GM23338 (cell line): Measurements from ENCODE around the gene TMEM132D. TPM values are rescaled to one million over a fixed set of nuclear protein-coding genes. Genes with fewer than 3 reads are reported as not detected.

Experiments
- ATAC-seq: fragments of 200-7000 bp; cut with Tn5 transposase; 3 replicates; pipeline ENCODE4 v1.9.1; 2020
- DNase-seq: peaks from one replicate; pipeline ENCODE4 v3.0.0-alpha.2; 2015; ENCODE audit warnings: low spot score
- H2AFZ ChIP-seq: fragments of 200-600 bp; sonication (generic); 2 replicates; pipeline ENCODE4 v1.8.0; 2016; ENCODE audit warnings: antibody characterized with exemption, mild to moderate bottlenecking, moderate library complexity
- H3F3A ChIP-seq: fragments of 200-600 bp; sonication (generic); replicated peaks from 2 replicates; pipeline ENCODE4 v1.8.0; 2017; ENCODE audit warnings: antibody characterized with exemption, mixed run types, low read depth
- H3K27ac ChIP-seq: fragments of 200-600 bp; sonication (generic); 2 replicates; pipeline ENCODE4 v1.6.1; 2016; ENCODE audit warnings: low read depth
- H3K27me3 ChIP-seq: fragments of 200-600 bp; sonication (generic); 2 replicates; pipeline ENCODE4 v1.8.0; 2016; ENCODE audit warnings: mild to moderate bottlenecking, mixed run types, moderate library complexity; ENCODE audit not compliant: insufficient read depth
- H3K36me3 ChIP-seq: fragments of 200-600 bp; sonication (generic); 2 replicates; pipeline ENCODE4 v1.8.0; 2016; ENCODE audit warnings: mild to moderate bottlenecking; ENCODE audit not compliant: insufficient read depth
- H3K4me1 ChIP-seq: fragments of 200-600 bp; sonication (generic); 2 replicates; pipeline ENCODE4 v1.8.0; 2016; ENCODE audit warnings: mild to moderate bottlenecking, moderate library complexity; ENCODE audit not compliant: insufficient read depth
- H3K4me2 ChIP-seq: fragments of 200-600 bp; sonication (generic); 2 replicates; pipeline ENCODE4 v1.7.1; 2017; ENCODE audit warnings: mixed run types
- H3K4me3 ChIP-seq: fragments of 200-600 bp; sonication (generic); 2 replicates; pipeline ENCODE4 v1.6.1; 2016; ENCODE audit warnings: mixed run types
- H3K79me2 ChIP-seq: fragments of 200-600 bp; sonication (generic); replicated peaks from 2 replicates; pipeline ENCODE4 v1.8.0; 2017; ENCODE audit warnings: mild to moderate bottlenecking; ENCODE audit not compliant: insufficient read depth
- H3K9me2 ChIP-seq: fragments of 200-600 bp; sonication (generic); 2 replicates; pipeline ENCODE4 v1.8.0; 2017; ENCODE audit not compliant: insufficient read depth
- H4K20me1 ChIP-seq: fragments of 200-600 bp; sonication (generic); replicated peaks from 2 replicates; pipeline ENCODE4 v1.8.0; 2017; ENCODE audit warnings: mild to moderate bottlenecking; ENCODE audit not compliant: insufficient read depth
- H3K27ac Mint-ChIP-seq: 2 replicates; pipeline ENCODE4 v1.8.0; 2020; ENCODE audit warnings: inconsistent platforms, mild to moderate bottlenecking, moderate library complexity, mixed read lengths
- H3K27me3 Mint-ChIP-seq: 3 replicates; pipeline ENCODE4 v1.8.0; 2022; ENCODE audit warnings: low read depth, mild to moderate bottlenecking, moderate library complexity, mixed read lengths, inconsistent platforms; ENCODE audit not compliant: insufficient read depth, poor library complexity
- H3K36me3 Mint-ChIP-seq: 3 replicates; pipeline ENCODE4 v1.8.0; 2021; ENCODE audit warnings: low read depth, mild to moderate bottlenecking, inconsistent platforms, moderate library complexity, mixed read lengths
- H3K4me1 Mint-ChIP-seq: 3 replicates; pipeline ENCODE4 v1.8.0; 2020; ENCODE audit warnings: mild to moderate bottlenecking, inconsistent platforms, mixed read lengths
- H3K4me3 Mint-ChIP-seq: 3 replicates; pipeline ENCODE4 v1.8.0; 2021; ENCODE audit warnings: moderate library complexity, mild to moderate bottlenecking, inconsistent platforms, mixed read lengths
- H3K9me3 Mint-ChIP-seq: 3 replicates; pipeline ENCODE4 v1.8.0; 2020; ENCODE audit warnings: moderate library complexity, mild to moderate bottlenecking, inconsistent platforms, mixed read lengths
- CREB1 ChIP-seq: fragments of 250-450 bp; sonication (Bioruptor Pico); IDR thresholded peaks from 2 replicates; pipeline ENCODE4 v1.5.0; 2020; ENCODE audit warnings: low read depth, mild to moderate bottlenecking, moderate library complexity
- CTCF ChIP-seq, 2 experiments: fragments of 200-600 bp in 1 of 2; sonication (generic) in 1 of 2; conservative IDR thresholded peaks; 2 replicates each; pipeline versions ENCODE4 v1.5.1 to v1.6.1; 2016 to 2017; ENCODE audit warnings: antibody characterized with exemption in 2 of 2, low read depth in 2 of 2, mild to moderate bottlenecking in 2 of 2, moderate library complexity in 1 of 2
- EZH2 ChIP-seq: fragments of 200-600 bp; sonication (generic); IDR thresholded peaks from one replicate; pipeline ENCODE4 v1.8.0; 2017; ENCODE audit warnings: antibody characterized with exemption, mild to moderate bottlenecking, low read depth; ENCODE audit not compliant: unreplicated experiment
- EZH2phosphoT487 ChIP-seq: fragments of 200-600 bp; sonication (generic); IDR thresholded peaks from one replicate; pipeline ENCODE4 v1.8.1; 2018; ENCODE audit warnings: antibody characterized with exemption; ENCODE audit not compliant: unreplicated experiment
- JUNB ChIP-seq: IDR thresholded peaks from one replicate; pipeline ENCODE4 v1.6.1; 2016; ENCODE audit warnings: antibody characterized with exemption; ENCODE audit not compliant: unreplicated experiment
- NANOG ChIP-seq: IDR thresholded peaks from 2 replicates; pipeline ENCODE4 v1.6.1; 2016; ENCODE audit warnings: antibody characterized with exemption, borderline replicate concordance
- POLR2AphosphoS5 ChIP-seq: IDR thresholded peaks from 2 replicates; pipeline ENCODE4 v1.6.1; 2016; ENCODE audit warnings: antibody characterized with exemption, low read depth
- REST ChIP-seq: IDR thresholded peaks from one replicate; pipeline ENCODE4 v1.6.1; 2018; ENCODE audit warnings: antibody characterized with exemption; ENCODE audit not compliant: unreplicated experiment
- STAT1 ChIP-seq: IDR thresholded peaks from one replicate; pipeline ENCODE4 v1.6.1; 2016; ENCODE audit warnings: antibody characterized with exemption; ENCODE audit not compliant: unreplicated experiment
- ZNF114 ChIP-seq: fragments of 250-450 bp; sonication (Bioruptor Pico); IDR thresholded peaks from 2 replicates; pipeline ENCODE4 v1.5.0; 2020; ENCODE audit warnings: mild to moderate bottlenecking, moderate library complexity
- ZNF331 ChIP-seq: fragments of 250-450 bp; sonication (Bioruptor Pico); IDR thresholded peaks from 2 replicates; pipeline ENCODE4 v1.5.0; 2020; ENCODE audit warnings: low read depth, mild to moderate bottlenecking, moderate library complexity
- polyA plus RNA-seq: library from polyadenylated mRNA; unstranded; fragments of >200 nt; fragmentation: Nextera tagmentation; extraction: Ambion mirVana; gene quantifications from 2 replicates; pipeline ENCODE4 v1.2.1, GENCODE V29; 2016
- total RNA-seq: library from RNA; depleted of rRNA; stranded (reverse); fragments of >200 nt; shearing (Covaris generic); gene quantifications from 2 replicates; pipeline ENCODE4 v1.2.3, GENCODE V29; 2014
- TF ChIP-seq, protein P1 (sequence below): IDR thresholded peaks from 2 replicates; pipeline ENCODE4 v1.6.1; 2016; ENCODE audit warnings: antibody characterized with exemption
- TF ChIP-seq, protein P2 (sequence below): fragments of 250-450 bp; sonication (Bioruptor Pico); IDR thresholded peaks from 2 replicates; pipeline ENCODE4 v1.5.0; 2020; ENCODE audit warnings: mild to moderate bottlenecking, moderate library complexity

TMEM132D gene
- total and polyA plus RNA-seq, 2 experiments from 2014 or later, result 0.44 to 5.3 TPM

DNA sequence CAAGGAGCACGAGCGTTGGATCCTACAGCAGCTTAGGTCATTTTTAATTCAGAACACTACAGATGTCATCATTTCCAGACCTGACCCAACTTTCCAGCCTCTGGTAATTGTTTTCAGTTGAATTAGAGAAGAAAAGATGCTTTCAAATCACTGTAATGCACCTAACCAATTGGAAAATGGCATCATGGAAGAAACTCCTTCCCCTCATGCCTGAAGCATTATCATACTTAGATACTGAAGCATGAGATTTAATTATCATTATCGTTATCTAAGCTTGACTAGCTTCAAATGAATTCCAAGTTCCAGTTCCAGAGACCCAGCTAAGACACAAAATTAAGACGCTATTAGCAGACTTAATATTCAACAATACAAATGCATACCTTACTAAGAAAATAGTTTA is 299.3 kb downstream of the TMEM132D start:
- Histone ChIP-seq H3K9me2 (no peaks in the 10 kb centered on the region), H2AFZ (no peak overlapping the region), H3K4me3 (no peak overlapping the region), H3K27ac (no peak overlapping the region), H3F3A (no peaks in the 10 kb centered on the region), H3K4me1 (peaks cover 15% of the 10 kb centered on the region), H3K79me2 (no peaks in the 10 kb centered on the region), H4K20me1 (no peaks in the 10 kb centered on the region), H3K36me3 (0 out of 2 replicates have a peak, but pooled peaks cover 3% of the 10 kb centered on the region), H3K27me3 (no peaks in the 10 kb centered on the region), H3K4me2 (no peak overlapping the region)
- H3K4me3 Mint-ChIP-seq, result no peak overlapping the region
- ATAC-seq (no peak), DNase-seq (no peak)
- peaks cover 98% of the 10 kb centered on the region for H3K9me3 Mint-ChIP-seq
- no peaks in the 10 kb centered on the region for H3K27me3 Mint-ChIP-seq
- H3K27ac Mint-ChIP-seq, result no peak overlapping the region
- H3K36me3 Mint-ChIP-seq, result peaks cover 36% of the 10 kb centered on the region; the same call in 2 of the 3 replicates
- no peaks in the 10 kb centered on the region for H3K4me1 Mint-ChIP-seq
- no peak for TF ChIP-seq EZH2phosphoT487
- no peak for TF ChIP-seq ZNF114 (CRISPR knock-in tag)
- TF ChIP-seq CREB1 (CRISPR knock-in tag), result no peak
- no peak for TF ChIP-seq STAT1
- no peak for TF ChIP-seq POLR2AphosphoS5
- TF ChIP-seq, protein P1, sequence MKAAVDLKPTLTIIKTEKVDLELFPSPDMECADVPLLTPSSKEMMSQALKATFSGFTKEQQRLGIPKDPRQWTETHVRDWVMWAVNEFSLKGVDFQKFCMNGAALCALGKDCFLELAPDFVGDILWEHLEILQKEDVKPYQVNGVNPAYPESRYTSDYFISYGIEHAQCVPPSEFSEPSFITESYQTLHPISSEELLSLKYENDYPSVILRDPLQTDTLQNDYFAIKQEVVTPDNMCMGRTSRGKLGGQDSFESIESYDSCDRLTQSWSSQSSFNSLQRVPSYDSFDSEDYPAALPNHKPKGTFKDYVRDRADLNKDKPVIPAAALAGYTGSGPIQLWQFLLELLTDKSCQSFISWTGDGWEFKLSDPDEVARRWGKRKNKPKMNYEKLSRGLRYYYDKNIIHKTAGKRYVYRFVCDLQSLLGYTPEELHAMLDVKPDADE, result no peak
- TF ChIP-seq, protein P2, sequence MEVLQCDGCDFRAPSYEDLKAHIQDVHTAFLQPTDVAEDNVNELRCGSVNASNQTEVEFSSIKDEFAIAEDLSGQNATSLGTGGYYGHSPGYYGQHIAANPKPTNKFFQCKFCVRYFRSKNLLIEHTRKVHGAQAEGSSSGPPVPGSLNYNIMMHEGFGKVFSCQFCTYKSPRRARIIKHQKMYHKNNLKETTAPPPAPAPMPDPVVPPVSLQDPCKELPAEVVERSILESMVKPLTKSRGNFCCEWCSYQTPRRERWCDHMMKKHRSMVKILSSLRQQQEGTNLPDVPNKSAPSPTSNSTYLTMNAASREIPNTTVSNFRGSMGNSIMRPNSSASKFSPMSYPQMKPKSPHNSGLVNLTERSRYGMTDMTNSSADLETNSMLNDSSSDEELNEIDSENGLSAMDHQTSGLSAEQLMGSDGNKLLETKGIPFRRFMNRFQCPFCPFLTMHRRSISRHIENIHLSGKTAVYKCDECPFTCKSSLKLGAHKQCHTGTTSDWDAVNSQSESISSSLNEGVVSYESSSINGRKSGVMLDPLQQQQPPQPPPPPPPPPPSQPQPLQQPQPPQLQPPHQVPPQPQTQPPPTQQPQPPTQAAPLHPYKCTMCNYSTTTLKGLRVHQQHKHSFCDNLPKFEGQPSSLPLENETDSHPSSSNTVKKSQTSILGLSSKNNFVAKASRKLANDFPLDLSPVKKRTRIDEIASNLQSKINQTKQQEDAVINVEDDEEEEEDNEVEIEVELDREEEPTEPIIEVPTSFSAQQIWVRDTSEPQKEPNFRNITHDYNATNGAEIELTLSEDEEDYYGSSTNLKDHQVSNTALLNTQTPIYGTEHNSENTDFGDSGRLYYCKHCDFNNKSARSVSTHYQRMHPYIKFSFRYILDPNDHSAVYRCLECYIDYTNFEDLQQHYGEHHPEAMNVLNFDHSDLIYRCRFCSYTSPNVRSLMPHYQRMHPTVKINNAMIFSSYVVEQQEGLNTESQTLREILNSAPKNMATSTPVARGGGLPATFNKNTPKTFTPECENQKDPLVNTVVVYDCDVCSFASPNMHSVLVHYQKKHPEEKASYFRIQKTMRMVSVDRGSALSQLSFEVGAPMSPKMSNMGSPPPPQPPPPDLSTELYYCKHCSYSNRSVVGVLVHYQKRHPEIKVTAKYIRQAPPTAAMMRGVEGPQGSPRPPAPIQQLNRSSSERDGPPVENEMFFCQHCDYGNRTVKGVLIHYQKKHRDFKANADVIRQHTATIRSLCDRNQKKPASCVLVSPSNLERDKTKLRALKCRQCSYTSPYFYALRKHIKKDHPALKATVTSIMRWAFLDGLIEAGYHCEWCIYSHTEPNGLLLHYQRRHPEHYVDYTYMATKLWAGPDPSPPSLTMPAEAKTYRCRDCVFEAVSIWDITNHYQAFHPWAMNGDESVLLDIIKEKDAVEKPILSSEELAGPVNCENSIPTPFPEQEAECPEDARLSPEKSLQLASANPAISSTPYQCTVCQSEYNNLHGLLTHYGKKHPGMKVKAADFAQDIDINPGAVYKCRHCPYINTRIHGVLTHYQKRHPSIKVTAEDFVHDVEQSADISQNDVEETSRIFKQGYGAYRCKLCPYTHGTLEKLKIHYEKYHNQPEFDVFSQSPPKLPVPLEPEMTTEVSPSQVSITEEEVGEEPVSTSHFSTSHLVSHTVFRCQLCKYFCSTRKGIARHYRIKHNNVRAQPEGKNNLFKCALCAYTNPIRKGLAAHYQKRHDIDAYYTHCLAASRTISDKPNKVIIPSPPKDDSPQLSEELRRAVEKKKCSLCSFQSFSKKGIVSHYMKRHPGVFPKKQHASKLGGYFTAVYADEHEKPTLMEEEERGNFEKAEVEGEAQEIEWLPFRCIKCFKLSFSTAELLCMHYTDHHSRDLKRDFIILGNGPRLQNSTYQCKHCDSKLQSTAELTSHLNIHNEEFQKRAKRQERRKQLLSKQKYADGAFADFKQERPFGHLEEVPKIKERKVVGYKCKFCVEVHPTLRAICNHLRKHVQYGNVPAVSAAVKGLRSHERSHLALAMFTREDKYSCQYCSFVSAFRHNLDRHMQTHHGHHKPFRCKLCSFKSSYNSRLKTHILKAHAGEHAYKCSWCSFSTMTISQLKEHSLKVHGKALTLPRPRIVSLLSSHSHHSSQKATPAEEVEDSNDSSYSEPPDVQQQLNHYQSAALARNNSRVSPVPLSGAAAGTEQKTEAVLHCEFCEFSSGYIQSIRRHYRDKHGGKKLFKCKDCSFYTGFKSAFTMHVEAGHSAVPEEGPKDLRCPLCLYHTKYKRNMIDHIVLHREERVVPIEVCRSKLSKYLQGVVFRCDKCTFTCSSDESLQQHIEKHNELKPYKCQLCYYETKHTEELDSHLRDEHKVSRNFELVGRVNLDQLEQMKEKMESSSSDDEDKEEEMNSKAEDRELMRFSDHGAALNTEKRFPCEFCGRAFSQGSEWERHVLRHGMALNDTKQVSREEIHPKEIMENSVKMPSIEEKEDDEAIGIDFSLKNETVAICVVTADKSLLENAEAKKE (CRISPR knock-in tag), result no peak
- no peak for TF ChIP-seq REST
- no peak for TF ChIP-seq NANOG
- TF ChIP-seq EZH2, result no peak
- no peak for TF ChIP-seq CTCF (conservative IDR thresholded peaks at IDR 0.05; ENCODE audit: low read depth in 2 of 2)
- TF ChIP-seq JUNB, result no peak
- no peak for TF ChIP-seq ZNF331 (CRISPR knock-in tag)
